HG02588 (cell line): ENCODE data around the gene DQX1.

Experiments used
- ATAC-seq: cut with Tn5 transposase; IDR thresholded peaks from one replicate; pipeline ENCODE4 v1.9.1; 2021; ENCODE audit warnings: mild to moderate bottlenecking, moderate library complexity; ENCODE audit not compliant: unreplicated experiment

DQX1 gene

DNA sequence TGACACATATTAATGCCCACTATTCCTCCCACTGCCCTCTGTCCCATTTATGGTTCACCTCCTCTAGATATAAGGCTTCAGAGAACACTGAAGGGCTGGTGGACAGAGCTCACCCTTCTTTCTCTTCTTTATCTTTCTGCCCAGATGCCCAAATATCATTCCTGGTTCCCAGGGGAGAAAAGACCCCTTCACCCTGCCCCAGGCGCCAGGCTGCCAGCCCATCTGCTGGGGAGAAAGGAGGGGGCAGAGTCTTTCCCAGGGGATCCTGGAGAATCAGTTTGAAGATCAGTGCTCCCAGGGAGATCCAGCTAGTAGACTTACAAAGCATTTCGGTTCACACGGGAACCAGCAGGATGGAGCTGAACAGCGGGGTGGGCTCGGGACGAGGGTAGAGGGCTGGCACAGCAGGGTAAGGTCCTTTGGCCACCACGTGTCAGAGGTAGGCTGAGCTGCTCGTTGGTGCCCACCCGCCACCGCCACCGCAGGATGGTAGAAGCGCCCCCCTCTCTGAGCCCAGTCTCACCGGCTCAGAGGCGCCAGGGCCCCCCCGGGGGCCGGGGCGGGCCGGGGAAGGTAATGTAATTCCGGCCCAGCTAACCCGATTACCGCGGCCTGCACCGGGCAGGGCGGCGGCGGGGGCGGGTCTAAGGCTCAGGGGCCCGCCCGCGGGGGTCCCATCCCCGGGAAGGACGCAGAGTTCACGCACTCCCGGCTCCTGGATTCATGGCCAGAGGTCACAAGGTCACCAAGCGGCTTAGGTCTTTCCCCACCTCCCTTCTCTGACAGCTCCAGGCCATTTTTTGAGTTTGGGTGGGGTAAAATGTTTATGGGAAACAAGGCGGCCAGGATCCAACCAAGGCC is 13.1 kb downstream of the DQX1 start:
- ATAC-seq, result no peak

DNA sequence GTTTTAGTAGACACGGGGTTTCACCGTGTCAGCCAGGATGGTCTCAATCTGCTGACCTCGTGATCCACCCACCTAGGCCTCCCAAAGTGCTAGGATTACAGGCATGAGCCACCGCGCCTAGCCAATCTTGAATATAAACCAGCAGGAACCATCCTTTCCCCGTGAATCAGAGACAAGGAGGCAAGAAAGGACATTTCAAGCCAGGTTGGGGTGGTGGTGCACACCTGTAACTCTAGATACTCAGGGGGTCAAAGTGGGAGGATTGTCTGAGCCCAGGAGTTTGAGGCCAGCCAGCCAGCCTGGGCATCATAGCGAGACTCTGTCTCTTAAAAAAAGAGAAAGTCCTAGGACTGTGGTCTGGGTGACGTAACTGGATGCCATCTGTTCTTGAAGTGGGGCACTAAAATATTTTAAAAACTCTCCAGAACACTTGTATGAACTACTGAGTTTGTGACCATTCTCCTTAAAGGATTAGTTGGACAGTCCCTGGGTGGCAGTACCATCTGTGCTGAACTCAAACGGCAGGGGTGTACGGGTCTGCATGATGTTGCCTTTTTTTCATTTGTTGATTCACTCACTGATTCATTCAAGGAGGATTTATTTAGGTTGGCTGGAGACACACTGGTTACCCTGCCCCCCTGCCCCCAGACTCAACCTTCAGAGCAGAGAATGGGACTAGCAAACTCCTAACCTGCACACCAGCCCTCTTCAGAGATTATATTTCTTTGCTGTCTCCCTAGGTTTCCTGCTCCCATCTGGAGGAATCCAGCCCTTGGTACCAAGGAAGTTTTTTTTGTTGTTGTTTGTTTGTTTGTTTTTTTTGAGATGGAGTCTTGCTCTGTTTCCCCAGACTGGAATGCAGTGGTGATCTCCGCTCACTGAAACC is 14.7 kb downstream of the DQX1 start:
- no peak for ATAC-seq

DNA sequence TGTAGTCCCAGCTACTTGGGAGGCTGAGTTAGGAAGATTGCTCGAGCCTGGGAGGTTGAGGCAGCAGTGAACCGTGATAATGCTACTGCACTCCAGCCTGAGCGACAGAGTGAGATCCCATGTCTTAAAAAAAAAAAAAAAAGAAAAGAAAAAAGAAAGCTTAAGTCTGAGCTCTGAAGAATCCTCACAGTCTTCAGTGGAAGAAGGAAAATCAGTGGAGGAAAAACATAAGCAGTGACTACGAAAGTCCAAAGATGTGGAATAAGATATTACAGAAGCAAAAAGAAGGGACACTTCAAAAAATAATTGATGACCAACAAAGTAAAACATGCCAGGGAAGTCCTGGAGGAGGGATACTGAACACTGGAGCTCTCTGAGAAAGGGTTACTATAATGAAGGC is 15.8 kb downstream of the DQX1 start:
- no peak for ATAC-seq

DNA sequence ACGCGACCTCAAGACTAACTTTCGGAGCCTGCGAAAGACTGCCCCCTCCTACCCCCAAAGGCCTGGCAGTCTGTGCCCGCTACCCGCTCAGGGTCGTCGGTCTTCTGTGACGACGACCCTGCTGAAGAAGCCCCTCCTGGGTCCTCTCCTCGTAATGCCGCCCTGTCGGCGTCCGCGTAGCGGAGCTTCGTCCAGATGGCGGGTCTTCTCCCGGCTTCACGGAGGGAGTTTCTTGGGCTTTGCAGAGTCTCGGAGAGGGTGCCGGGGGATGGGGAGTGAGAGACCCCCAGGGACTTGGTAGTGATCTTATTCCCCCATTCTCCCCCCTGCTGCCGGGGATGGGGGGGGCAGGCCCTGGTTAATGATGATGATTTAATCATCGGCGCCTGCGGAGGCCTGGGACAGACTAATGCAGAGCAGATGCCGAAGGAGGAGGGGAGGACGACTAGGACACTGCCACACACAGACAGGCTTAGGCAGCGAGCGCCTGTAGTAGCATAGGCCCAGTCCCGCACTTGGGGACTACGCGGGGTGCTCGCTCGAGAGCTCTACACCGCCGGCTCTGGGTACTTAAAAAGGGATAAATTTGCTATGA is 18.0 kb downstream of the DQX1 start:
- no peak for ATAC-seq

DNA sequence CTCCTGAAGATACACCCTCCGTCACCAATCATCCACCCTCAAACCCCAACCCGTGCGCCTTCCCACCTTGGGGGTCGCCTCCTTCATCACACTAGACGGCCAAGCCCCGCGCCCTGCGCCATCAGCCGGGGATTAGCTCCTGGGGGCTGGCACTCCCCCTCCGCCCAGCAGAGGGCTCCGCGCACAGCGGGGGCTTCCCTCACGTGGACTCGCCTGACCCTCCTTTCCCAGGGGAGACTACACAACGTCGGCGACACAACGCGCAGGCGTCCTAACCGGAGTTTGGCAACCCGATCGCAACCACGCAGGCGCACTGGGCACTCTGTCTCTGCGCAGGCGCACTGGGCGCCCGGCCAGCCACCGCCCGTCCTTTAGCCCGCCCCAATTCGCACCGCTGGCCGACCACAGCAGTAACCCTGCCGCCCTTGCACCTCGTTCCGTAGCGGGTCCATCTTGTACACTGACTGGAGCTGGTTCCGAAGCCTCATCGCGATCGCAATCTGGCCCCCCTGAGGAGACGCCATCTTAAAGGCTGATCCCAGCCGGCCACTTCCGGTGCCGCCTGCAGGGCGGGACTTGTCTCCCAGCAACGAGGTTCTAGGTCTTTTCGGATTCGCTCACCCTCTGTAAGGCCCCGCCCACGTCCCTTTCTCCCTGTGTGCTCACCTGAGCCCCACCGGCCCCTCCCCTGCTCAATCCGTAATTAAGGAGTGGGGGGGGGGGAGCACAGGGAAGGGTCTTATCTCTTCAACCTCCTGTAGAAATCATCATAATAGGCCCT is 18.7 kb downstream of the DQX1 start, which contains the start of gene PCGF1:
Gene PCGF1 (minus strand): TSS at position 551 of the 781 bp plus-strand sequence. CDS start 27 bp downstream, at position 524.
- ATAC-seq, result peak; percentile 88

DNA sequence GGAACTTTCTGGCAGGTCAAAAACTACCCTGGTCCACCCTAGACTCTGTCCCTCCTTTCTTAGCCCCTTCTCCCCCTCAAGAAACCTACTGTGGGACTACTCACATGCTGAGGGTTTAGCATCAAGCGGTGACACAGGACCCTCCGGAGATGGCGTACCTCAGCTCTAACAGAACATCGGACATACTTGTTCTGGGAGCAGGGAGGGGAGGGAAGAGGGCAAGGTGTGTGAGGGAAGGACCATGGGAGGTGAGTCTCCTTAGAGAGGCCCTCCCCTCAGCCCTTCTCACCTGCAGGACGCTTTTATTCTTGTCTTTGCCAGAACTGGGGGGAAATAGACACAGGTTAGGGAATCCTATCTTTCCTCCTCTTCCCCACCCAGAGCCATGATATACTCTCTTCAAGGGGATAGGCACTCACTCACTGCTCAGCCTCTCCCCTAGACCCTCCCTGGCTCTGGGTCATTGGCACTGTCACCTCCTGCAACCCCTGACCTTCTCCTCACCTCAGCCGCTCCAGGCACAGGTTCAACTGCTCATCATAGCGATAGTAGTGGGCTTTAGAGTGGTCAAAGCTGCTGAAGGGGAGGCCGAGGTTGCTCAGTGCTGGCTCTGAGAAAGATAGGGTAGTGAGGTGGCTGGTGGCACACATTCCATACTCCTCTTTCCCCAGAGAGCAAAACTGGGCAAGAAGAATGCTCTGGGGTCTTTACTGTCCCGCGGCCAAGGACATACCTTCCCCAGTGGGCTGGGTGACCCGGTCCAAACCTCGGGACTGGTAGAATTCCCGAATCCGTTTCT is 20.4 kb downstream of the DQX1 start:
- no peak for ATAC-seq

DNA sequence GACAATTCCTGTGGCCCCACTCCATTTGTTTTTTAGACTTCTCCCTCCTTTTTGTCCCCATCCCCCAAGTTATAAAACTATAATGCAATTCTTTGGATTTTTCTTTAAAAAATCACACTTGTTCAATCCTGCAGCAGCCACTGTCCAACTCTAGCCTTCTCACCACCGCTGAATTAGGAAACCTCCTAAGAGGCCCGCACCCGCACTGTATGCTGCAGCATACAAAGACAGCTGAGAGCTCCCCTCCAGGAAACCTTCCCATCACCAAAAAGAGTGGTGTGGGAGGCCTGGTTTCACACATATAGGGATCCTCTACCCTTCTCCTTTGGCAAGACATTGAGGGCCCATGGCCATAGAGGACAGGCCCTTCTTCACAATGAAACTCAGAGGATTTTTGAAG is 21.4 kb downstream of the DQX1 start:
- no peak for ATAC-seq

DNA sequence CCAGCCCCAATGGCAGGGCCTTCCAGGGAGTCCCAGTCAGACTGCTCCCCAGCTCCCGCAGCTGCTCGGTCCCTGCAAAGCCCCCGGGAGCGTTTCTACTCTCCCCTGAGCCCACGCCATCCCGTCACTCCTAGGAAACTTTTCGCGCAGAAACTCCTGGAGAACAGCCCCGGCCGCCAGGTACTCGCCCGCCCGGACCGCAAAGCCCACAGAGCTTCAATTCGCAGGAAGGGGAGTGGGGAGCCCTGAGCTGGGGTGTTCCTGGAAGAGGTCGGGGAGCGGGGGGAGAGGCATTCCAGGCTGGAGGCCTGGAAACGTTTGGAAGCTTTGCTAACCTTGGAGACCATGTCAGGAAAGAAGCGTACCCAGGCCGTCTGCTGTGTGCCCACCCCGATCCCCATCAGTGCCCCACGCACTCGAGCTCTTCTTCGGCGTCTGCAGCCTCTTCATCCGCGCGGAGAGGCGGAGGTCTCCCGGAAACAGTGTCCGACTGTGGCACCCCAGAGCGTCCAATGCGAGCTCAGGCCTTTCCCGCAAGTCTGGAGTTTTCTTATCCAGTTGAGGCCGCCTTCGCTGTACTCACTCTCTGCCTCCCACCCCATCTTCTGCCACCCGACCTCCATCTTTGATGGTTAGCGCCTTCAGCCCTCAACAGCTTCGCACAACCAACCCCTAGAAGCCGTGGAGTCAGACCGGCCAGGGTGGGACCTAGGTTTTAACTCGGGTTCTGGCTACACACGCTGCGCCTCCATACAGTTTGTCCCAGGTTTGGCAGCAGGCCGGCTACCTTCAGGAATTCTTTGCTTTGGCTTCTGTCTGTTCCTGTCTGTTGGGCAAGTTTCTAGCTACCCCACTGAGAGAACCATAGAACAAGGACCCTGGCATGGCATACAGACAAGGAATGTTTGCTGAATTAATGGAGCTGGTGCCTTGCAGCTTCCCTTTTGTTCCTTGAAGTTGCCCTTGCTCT is 22.2 kb downstream of the DQX1 start:
- ATAC-seq, result no peak

DNA sequence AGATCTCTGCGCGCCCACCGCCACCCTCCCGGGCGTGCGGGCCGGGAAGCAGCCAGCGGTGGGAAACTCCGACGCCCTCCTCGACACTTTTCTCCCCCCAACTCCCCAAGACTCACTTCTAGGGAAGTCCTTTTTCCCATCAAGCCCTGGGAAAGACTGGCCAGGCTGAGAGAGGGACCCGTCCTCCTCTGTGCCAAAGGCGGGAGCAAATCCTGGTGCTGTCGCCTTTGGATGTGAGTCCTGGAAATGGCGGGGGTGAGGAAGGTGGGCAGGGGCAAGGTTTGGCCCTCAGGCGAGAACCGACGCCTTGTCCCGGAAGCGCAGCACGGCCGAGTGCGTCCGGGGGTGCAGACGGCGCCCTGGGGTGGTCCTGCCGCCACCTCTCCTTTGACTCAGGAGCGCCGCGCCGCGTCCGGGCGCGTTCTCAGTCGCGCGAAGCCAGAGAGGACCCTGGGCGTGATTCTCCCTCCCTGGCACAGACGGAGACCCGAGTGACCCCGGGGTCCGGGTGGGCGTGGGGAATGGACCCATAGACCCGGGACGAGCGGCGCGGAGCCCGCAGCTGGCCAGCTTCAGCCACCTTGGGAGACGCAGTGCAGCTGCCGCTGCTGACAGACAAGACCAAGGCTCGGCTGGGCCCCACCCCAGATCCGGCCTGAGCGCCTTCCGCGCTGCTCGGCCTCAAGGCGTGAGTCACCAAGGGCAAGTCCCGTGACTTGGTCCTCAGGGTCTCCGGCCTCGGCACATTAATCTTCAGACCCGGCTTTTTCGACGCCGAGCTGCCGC is 23.1 kb downstream of the DQX1 start:
- ATAC-seq, result peak; percentile 27

DNA sequence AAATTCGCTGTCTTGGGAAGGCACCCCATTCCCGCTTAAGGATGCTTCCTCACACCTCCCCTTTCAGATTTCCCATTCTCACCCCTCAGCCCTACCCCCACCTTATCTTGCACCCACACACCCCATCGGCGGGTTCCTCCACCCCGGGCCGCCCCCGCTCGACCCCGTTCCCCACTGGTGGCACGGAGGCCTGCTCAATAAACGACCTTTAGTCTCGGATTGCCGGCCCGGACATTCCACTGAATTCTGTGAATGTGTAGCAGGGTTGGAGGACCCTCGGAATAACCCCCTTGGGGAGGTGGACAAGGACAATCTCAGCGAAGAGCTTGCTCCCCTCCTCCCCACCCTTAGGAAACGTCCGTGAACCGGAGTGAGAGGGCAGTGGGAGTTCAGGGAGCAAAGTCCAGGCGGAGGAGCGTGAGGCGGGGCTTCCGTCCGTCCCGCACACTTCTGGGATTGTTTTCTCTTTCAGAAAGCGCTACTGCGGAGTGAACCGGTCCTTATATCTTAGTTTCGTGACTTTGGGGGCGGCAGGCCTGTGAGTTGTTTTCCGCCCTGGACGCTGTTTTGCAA is 23.8 kb downstream of the DQX1 start:
- ATAC-seq, result no peak

DNA sequence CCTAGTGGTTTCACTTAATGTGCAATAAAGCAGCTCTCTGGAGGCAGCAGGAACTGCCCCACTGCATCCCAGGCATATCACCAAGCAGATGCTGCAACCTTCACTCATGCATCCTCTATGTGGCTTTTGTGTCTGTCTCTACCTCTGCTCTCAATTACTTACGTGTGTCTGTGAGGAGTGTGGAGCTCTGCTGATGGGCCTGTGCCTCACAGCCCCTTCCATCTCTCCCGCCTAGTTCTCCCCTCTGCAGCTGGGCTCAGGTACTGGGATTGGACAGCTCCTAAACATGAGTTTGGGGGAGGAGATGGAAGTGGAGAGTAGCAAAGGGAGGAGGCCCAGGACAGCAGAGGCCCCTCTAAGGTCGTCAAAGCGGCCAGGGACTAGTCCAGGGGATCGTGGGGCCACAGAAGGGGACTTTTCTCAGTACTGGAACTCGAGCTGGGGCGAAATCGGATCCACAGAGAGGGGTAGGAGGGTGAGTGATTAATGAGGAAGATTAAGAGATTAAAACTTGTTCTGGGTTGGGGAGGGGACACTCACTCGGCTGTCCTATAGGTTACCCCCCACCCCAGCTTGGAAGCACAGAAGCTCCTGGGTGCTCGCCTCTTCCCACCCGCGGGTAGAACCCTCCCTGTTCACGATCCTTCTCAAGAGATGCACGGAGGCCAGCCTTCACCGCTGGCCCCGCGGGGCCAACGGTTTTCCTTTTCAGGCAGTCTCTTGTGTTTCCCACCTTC is 24.5 kb downstream of the DQX1 start:
- no peak for ATAC-seq

DNA sequence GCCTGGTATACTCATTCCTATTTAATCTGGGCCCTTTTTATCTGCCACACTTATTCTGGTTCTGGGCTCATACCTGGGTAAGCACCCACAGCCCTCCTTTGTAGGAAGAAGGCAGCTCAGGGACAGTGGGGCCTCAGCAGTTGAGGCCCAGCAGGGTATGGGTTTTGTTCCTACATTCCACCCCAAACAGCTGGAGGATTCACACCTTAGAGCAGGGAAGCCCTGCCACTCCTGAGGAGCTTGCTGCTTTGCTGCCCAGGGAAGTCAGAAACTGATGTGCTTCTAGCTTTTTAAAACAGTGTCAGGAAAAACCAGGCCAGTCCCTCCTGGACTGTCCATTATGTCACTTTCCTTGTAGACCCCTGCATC is 25.5 kb downstream of the DQX1 start:
- ATAC-seq, result no peak

DNA sequence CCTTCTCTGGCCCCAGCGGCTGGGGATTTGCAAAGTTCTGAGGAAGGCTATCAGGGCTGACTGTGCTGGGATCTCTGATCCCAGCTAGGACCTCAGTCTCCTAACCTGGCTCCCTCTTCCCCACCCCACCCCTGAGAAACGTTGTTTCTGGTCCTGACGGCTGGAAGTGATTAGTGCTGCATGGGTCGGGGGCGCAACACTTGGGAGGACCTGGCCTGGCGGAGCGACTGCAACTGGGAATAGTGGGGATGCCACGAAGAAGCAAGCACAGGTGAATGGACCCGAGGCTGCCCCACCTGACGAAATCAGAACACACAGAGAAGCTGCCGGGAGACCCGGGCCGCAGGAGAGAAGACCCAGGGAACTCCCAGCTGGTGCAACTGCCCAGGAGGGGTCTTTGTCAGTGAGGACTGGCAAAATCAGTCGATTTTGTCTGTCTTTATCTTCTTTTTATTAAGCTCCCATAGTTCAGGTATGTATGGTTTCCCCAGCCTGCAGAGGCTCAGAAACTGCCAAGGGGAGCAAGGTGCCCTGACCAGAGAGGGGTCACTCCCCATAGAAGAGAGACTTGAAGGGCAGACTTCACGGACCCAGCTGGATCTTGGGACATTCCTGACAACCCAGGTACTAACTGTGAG is 26.0 kb downstream of the DQX1 start:
- no peak for ATAC-seq

DNA sequence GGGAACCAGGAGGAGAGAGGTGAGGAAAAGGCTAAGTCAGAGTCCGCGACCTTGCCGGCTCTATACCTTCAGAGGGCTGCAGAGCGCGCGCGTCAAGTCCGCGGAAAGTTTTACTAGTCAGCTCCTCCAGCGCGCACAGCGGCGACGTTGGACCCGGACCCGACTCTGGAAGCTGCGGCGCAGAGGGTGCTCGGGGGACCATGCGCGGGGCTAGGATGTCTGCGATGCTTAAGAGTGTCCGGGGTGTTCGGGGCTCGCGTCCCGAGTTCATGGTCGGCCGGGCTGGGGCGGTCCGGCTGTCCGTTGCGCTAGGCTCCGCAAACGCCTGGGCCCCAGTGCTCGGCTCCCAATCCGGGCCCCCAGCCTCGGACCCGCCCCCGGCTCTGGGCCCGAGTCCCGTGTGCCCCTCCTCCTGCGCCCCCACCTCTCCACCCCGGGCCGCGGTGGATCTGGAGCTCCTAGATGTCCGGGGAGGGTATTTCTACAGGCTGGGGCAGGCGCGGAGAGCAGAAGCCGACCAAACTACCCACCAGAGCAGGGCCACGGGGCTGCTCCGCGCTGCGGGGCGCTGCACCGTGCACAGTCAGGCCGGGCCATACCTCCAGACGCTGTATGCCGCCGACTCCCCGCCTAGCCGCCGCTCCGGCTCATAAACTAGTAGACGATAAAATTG is 26.6 kb downstream of the DQX1 start, which contains the start of gene LBX2:
Gene LBX2 (minus strand): TSS at position 337 of the 673 bp plus-strand sequence. CDS start 66 bp downstream, at position 271.
- ATAC-seq, result no peak

DNA sequence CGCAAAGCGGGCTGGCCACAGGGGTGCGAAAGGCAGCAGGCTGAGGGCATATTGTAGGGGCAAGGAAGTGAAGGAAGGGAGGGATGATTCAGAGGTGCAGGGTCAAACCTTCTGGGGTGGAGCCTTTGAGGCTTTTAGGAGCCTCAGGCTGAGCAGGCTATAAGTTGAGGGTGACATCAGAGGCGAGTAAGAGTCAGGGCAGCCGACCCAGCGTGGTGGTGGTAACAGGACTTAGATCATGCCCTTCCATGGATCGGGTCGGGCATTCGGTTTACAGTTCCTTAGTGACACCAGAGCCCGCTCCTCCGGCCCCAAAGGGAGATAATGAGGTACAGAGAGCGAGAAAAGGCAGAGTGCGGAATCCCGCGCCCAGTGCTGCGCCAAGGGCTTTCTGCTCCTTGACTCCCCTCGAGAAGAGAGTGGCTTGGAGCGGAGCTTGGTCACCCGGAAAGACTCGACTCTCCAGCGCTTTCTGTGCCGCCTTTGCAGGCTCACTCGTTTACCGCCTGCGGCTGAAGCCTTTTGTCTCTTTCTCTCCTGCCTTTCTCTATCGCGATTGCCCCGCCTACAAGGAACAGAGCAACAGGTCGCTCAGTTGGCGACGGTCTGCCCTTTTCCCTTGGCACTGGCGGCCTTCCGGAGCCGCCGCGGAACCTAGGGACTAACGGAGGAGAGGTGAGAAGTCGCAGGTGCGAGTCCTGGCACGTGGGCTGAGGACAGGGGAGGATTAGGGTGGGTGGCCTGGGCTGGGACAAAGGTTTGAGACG is 27.3 kb downstream of the DQX1 start:
- no peak for ATAC-seq
